HEK293T (cell line): ENCODE data around the gene DYNLRB1.

ENCODE experiments used
- BHLHE40 ChIP-seq: fragments of 450-650 bp; IDR thresholded peaks from 2 replicates; pipeline ENCODE4 v1.6.1; 2016; ENCODE audit warnings: mild to moderate bottlenecking, moderate library complexity, borderline replicate concordance
- CTBP1 ChIP-seq: fragments of 450-650 bp; IDR thresholded peaks from 2 replicates; pipeline ENCODE4 v1.6.1; 2016; ENCODE audit warnings: borderline replicate concordance
- ELF4 ChIP-seq: fragments of 450-650 bp; IDR thresholded peaks from 2 replicates; pipeline ENCODE4 v1.6.1; 2017; ENCODE audit warnings: antibody characterized with exemption
- FOXA1 ChIP-seq: fragments of 450-650 bp; IDR thresholded peaks from 2 replicates; pipeline ENCODE4 v1.6.1; 2016; ENCODE audit warnings: mild to moderate bottlenecking
- FOXK2 ChIP-seq: fragments of 450-650 bp; IDR thresholded peaks from 2 replicates; pipeline ENCODE4 v1.6.1; 2016; ENCODE audit warnings: mild to moderate bottlenecking
- L3MBTL2 ChIP-seq: fragments of 450-650 bp; conservative IDR thresholded peaks from 2 replicates; pipeline ENCODE4 v1.6.1; 2016; ENCODE audit warnings: mild to moderate bottlenecking
- NFRKB ChIP-seq: fragments of 450-650 bp; IDR thresholded peaks from 2 replicates; pipeline ENCODE4 v1.6.1; 2016; ENCODE audit warnings: mild to moderate bottlenecking, moderate library complexity
- SP1 ChIP-seq: fragments of 450-650 bp; IDR thresholded peaks from 2 replicates; pipeline ENCODE4 v1.6.1; 2017
- SUZ12 ChIP-seq: fragments of 450-650 bp; IDR thresholded peaks from 2 replicates; pipeline ENCODE4 v1.6.1; 2016; ENCODE audit warnings: mild to moderate bottlenecking
- TARDBP ChIP-seq: fragments of 450-650 bp; IDR thresholded peaks from 2 replicates; pipeline ENCODE4 v1.6.1; 2016

DNA sequence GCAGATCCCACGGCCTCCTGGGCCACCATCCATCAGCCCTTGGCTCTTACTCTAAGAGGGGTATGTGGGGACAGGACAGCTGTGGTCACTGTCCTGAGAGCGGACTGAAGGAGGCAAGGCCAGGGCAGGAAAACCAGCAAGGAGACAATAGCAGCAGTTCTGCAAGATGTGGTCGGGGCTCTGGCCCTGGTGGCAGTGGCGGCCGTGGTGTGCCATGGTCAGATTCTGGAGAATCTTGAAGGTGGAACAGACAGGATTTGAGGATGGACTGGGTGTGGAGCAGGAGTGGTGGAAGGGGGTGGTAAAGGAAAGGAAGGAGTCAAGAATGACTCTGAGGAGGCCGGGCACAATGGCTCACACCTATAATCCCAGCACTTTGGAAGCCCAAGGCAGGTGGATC, 36.3 kb downstream of the DYNLRB1 start:
- no peak for TF ChIP-seq SP1
- no peak for TF ChIP-seq FOXA1
- TF ChIP-seq BHLHE40, result no peak
- TF ChIP-seq CTBP1, result no peak
- TF ChIP-seq SUZ12, result no peak
- no peak for TF ChIP-seq NFRKB
- no peak for TF ChIP-seq ELF4
- no peak for TF ChIP-seq TARDBP
- TF ChIP-seq FOXK2, result no peak
- no peak for TF ChIP-seq L3MBTL2
